HG03060 (cell line): ENCODE results near the gene ASPG.

Experiments used
- ATAC-seq: cut with Tn5 transposase; IDR thresholded peaks from one replicate; pipeline ENCODE4 v1.9.1; 2021; ENCODE audit warnings: low read depth, moderate number of reproducible peaks; ENCODE audit not compliant: unreplicated experiment

The ASPG gene

GRCh38 chr14:104092931-104093365 lies 7.4 kb downstream of the ASPG start:
- no peak for ATAC-seq

- ATAC-seq: no peak
Observed at GRCh38 chr14:104093366-104094055, 8.0 kb downstream of the ASPG start.

GRCh38 chr14:104094056-104094708 lies 8.7 kb downstream of the ASPG start:
- no peak for ATAC-seq

GRCh38 chr14:104094709-104095425 lies 9.4 kb downstream of the ASPG start:
- ATAC-seq: no peak

- no peak for ATAC-seq
Observed at GRCh38 chr14:104095426-104096310, 10.2 kb downstream of the ASPG start.

GRCh38 chr14:104096318-104096717 lies 10.8 kb downstream of the ASPG start:
- no peak for ATAC-seq

- ATAC-seq: no peak
Observed at GRCh38 chr14:104096751-104097700, 11.5 kb downstream of the ASPG start.

GRCh38 chr14:104098272-104099095 lies 13.0 kb downstream of the ASPG start:
- ATAC-seq: no peak

GRCh38 chr14:104099096-104100041 lies 13.9 kb downstream of the ASPG start:
- ATAC-seq: no peak

- no peak for ATAC-seq
Observed at GRCh38 chr14:104100171-104101085, 14.9 kb downstream of the ASPG start.

GRCh38 chr14:104101086-104101621 lies 15.7 kb downstream of the ASPG start:
- ATAC-seq: no peak

- ATAC-seq: no peak
Observed at GRCh38 chr14:104101651-104102281, 16.3 kb downstream of the ASPG start.

GRCh38 chr14:104102282-104102914 lies 16.9 kb downstream of the ASPG start:
- ATAC-seq: no peak

- no peak for ATAC-seq
Observed at GRCh38 chr14:104103061-104103445, 17.6 kb downstream of the ASPG start.

- no peak for ATAC-seq
Observed at GRCh38 chr14:104103446-104104075, 18.1 kb downstream of the ASPG start.
